HepG2 (cell line): ENCODE data around the gene RPUSD4. TPM values are rescaled to one million over a fixed set of nuclear protein-coding genes. Genes with fewer than 3 reads are reported as not detected.
A peak's percentile ranks its signal among the peaks of the same experiment; 100 is the strongest.

Source experiments
- BATF2 ChIP-seq: sonication (generic); formaldehyde crosslinking; IDR thresholded peaks from 2 replicates; pipeline ENCODE4 v1.8.0; 2022; ENCODE audit warnings: mild to moderate bottlenecking, missing genetic modification reagents, moderate library complexity
- BCL3 ChIP-seq: sonication (generic); formaldehyde crosslinking; IDR thresholded peaks from 2 replicates; pipeline ENCODE4 v1.5.1; 2020; ENCODE audit warnings: mild to moderate bottlenecking, missing genetic modification reagents, moderate library complexity
- CBX2 ChIP-seq, 2 experiments: fragments of 200-600 bp in 1 of 2; sonication (generic); formaldehyde crosslinking in 1 of 2; IDR thresholded peaks; 2 replicates each; pipeline versions ENCODE4 v1.7.0 to v1.8.1; 2018 to 2022; ENCODE audit warnings: low read depth in 2 of 2, low read length in 1 of 2, mild to moderate bottlenecking in 1 of 2, missing genetic modification reagents in 1 of 2
- DNMT1 ChIP-seq: sonication (generic); formaldehyde crosslinking; IDR thresholded peaks from 2 replicates; pipeline ENCODE4 v1.5.1; 2020; ENCODE audit warnings: mild to moderate bottlenecking, missing genetic modification reagents
- GATAD2A ChIP-seq: IDR thresholded peaks from 2 replicates; pipeline ENCODE4 v1.6.1; 2016
- HBP1 ChIP-seq: IDR thresholded peaks from 2 replicates; pipeline ENCODE4 v1.6.1; 2016; ENCODE audit warnings: low read depth, control low read depth
- KDM6A ChIP-seq: IDR thresholded peaks from 2 replicates; pipeline ENCODE4 v1.6.1; 2016; ENCODE audit warnings: low read depth
- KLF11 ChIP-seq: IDR thresholded peaks from 2 replicates; pipeline ENCODE4 v1.6.1; 2016; ENCODE audit warnings: missing compliant biosample characterization
- NCOR1 ChIP-seq: fragments of 200-600 bp; sonication (generic); IDR thresholded peaks from 2 replicates; pipeline ENCODE4 v1.7.0; 2017; ENCODE audit warnings: antibody characterized with exemption, low read length, borderline replicate concordance
- NR2C2 ChIP-seq: sonication (generic); formaldehyde crosslinking; IDR thresholded peaks from 2 replicates; pipeline ENCODE4 v1.4.0; 2020; ENCODE audit warnings: missing genetic modification reagents, mild to moderate bottlenecking, moderate library complexity, borderline replicate concordance
- NR2F6 ChIP-seq, 2 experiments: IDR thresholded peaks; 2 replicates each; pipeline ENCODE4 v1.6.1; 2016; ENCODE audit warnings: antibody characterized with exemption in 1 of 2, mild to moderate bottlenecking in 1 of 2
- PAXIP1 ChIP-seq: sonication (generic); formaldehyde crosslinking; conservative IDR thresholded peaks from 2 replicates; pipeline ENCODE4 v1.4.0; 2020; ENCODE audit warnings: mild to moderate bottlenecking, missing genetic modification reagents, moderate library complexity
- POGZ ChIP-seq: sonication (generic); formaldehyde crosslinking; IDR thresholded peaks from 2 replicates; pipeline ENCODE4 v1.4.0; 2020; ENCODE audit warnings: mild to moderate bottlenecking, missing genetic modification reagents
- POLR2AphosphoS2 ChIP-seq: IDR thresholded peaks from 2 replicates; pipeline ENCODE4 v1.6.1; 2011; ENCODE audit warnings: low read depth, low read length, improper control_type of control experiment
- PTBP1 ChIP-seq: fragments of 200-400 bp; formaldehyde crosslinking; IDR thresholded peaks from 2 replicates; pipeline ENCODE4 v1.6.1; 2018; ENCODE audit warnings: low read length, low read depth; ENCODE audit not compliant: poor library complexity, severe bottlenecking
- RXRB ChIP-seq: IDR thresholded peaks from 2 replicates; pipeline ENCODE4 v1.6.1; 2016; ENCODE audit warnings: borderline replicate concordance, missing genetic modification reagents, missing compliant biosample characterization
- ZBTB7B ChIP-seq: sonication (generic); formaldehyde crosslinking; IDR thresholded peaks from 2 replicates; pipeline ENCODE4 v1.4.0; 2020; ENCODE audit warnings: missing genetic modification reagents
- ZFAT ChIP-seq: sonication (generic); formaldehyde crosslinking; conservative IDR thresholded peaks from 2 replicates; pipeline ENCODE4 v1.8.1; 2023; ENCODE audit warnings: missing genetic modification reagents, inconsistent platforms
- ZNF256 ChIP-seq: sonication (generic); formaldehyde crosslinking; conservative IDR thresholded peaks from 2 replicates; pipeline ENCODE4 v1.4.0; 2020; ENCODE audit warnings: missing genetic modification reagents
- ZNF569 ChIP-seq: sonication (generic); formaldehyde crosslinking; IDR thresholded peaks from 2 replicates; pipeline ENCODE4 v1.5.0; 2020; ENCODE audit warnings: mild to moderate bottlenecking, missing genetic modification reagents, moderate library complexity, borderline replicate concordance
- ZNF607 ChIP-seq: sonication (generic); formaldehyde crosslinking; IDR thresholded peaks from 2 replicates; pipeline ENCODE4 v1.5.1; 2020; ENCODE audit warnings: missing genetic modification reagents, mild to moderate bottlenecking, borderline replicate concordance
- ZNF629 ChIP-seq: sonication (generic); formaldehyde crosslinking; conservative IDR thresholded peaks from 2 replicates; pipeline ENCODE4 v1.5.0; 2020; ENCODE audit warnings: missing genetic modification reagents
- ZNF816 ChIP-seq: sonication (generic); formaldehyde crosslinking; IDR thresholded peaks from 2 replicates; pipeline ENCODE4 v1.8.0; 2022; ENCODE audit warnings: missing genetic modification reagents, mild to moderate bottlenecking, borderline replicate concordance
- ZNF83 ChIP-seq: sonication (generic); formaldehyde crosslinking; IDR thresholded peaks from 2 replicates; pipeline ENCODE4 v1.4.0; 2020; ENCODE audit warnings: missing genetic modification reagents, mild to moderate bottlenecking, borderline replicate concordance
- ZNF878 ChIP-seq: sonication (generic); formaldehyde crosslinking; IDR thresholded peaks from 2 replicates; pipeline ENCODE4 v1.8.1; 2023; ENCODE audit warnings: mild to moderate bottlenecking, missing genetic modification reagents, moderate library complexity
- polyA plus RNA-seq, 8 experiments: library from polyadenylated mRNA; depleted of rRNA in 3 of 8; stranded (reverse) in 7 of 8; unstranded in 1 of 8; fragments of >200 nt; fragmentation: Illumina TruSeq in 4 of 8; extraction: Trizol in 4 of 8; gene quantifications; 2 replicates each; pipeline versions ENCODE4 v1.2.1 to v1.2.3, GENCODE V29; 2011 to 2016; ENCODE audit warnings: low read depth in 4 of 8, missing spikeins in 1 of 8, mixed read lengths in 1 of 8; ENCODE audit not compliant: insufficient read depth in 1 of 8
- total RNA-seq, 5 experiments: library from RNA; depleted of rRNA; stranded (reverse); fragments of >200 nt; fragmentation: Illumina TruSeq; extraction: Trizol; gene quantifications; 2 replicates each; pipeline ENCODE4 v1.2.3, GENCODE V29; 2016; ENCODE audit warnings: low read depth in 1 of 5

Gene RPUSD4
- total and polyA plus RNA-seq, 2 of the 13 experiments (the other 11 are each of a cell fraction or from before 2014, with no cell fraction given), result 45.0 to 52.9 TPM

GRCh38 chr11:126165311-126165720 lies 46.1 kb downstream of the RPUSD4 start (continued):
- TF ChIP-seq HBP1 (CRISPR knock-in tag) (no peak), BATF2 (CRISPR knock-in tag) (no peak), ZFAT (CRISPR knock-in tag) (no peak), ZNF83 (CRISPR knock-in tag) (no peak), POGZ (no peak), NCOR1 (0 out of 2 replicates have a peak, but pooled peaks have one; percentile 42), DNMT1 (CRISPR knock-in tag) (no peak), ZNF878 (CRISPR knock-in tag) (no peak), CBX2 (IDR thresholded peaks at IDR 0.05; ENCODE audit: low read depth, low read length) (no peak), CBX2 (CRISPR knock-in tag; IDR thresholded peaks at IDR 0.05; ENCODE audit: low read depth) (no peak), GATAD2A (CRISPR knock-in tag) (peak; percentile 61; the same call in 1 of the 2 replicates), KDM6A (CRISPR knock-in tag) (peak; percentile 66), ZNF569 (CRISPR knock-in tag) (no peak), PAXIP1 (CRISPR knock-in tag) (peak; percentile 84), ZBTB7B (CRISPR knock-in tag) (0 out of 2 replicates have a peak, but pooled peaks have one; percentile 33), PTBP1 (no peak), POLR2AphosphoS2 (no peak), BCL3 (CRISPR knock-in tag) (no peak), ZNF607 (CRISPR knock-in tag) (no peak), ZNF629 (no peak), RXRB (CRISPR knock-in tag) (0 out of 2 replicates have a peak, but pooled peaks have one; percentile 23), KLF11 (CRISPR knock-in tag) (no peak), NR2F6 (IDR thresholded peaks at IDR 0.05) (no peak), NR2F6 (CRISPR knock-in tag; IDR thresholded peaks at IDR 0.05) (peak; percentile 52; the same call in 1 of the 2 replicates), NR2C2 (no peak), ZNF816 (CRISPR knock-in tag) (no peak), ZNF256 (CRISPR knock-in tag) (no peak)
